ENCODE results near the gene KCNAB3. TPM values are rescaled to one million over a fixed set of nuclear protein-coding genes. Genes with fewer than 3 reads are reported as not detected.

KCNAB3 gene
- total RNA-seq, 1 donor, result under 0.01 TPM

DNA sequence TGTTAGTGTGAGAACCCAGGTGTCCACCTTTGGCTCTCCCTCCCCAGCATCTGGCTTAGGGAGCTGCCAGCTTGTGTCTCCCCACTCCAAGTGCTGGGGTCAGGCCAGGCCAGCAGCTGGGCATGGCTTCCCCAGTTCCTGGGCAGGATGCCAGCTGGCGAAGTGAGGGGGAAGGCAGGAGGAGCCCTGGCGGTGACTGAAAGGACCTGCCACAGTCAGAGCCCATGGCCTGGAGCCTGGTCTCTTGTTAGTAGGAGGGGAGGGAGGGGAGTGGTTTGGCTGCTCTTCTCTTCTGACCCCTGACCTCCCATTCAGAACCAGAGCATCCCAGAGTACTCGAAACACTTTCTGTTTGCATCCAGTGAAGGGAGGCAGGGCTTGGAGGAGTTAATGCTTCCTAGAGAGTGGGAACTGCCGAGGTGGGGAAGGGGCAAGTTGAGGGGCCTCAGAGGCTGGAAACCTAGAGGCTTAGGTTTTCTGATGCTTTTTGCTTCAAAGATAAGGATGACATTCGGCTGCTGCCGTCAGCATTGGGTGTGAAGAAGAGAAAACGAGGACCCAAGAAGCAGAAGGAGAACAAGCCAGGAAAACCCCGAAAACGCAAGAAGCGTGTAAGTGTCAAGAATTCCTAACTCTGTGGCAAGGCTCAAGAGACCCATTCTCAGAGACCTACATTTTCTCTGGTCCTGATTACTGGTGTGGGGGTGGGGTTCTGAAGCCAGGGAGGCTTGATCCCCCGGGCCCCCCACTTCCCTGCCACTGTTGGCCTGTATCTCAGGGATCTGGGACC is 40.3 kb downstream of the KCNAB3 start:
- Histone ChIP-seq H3K27ac (ENCODE audit: low read depth, low read length) (peak overlapping the region; percentile 79), H2AFZ (ENCODE audit: low read length) (no peak overlapping the region), H3K4me3 (ENCODE audit: insufficient read depth, low read length) (peak overlapping the region; percentile 39), H3K27me3 (ENCODE audit: insufficient read depth, low read length) (no peaks in the 10 kb centered on the region), H4K20me1 (ENCODE audit: insufficient read depth, low read length) (peaks cover 20% of the 10 kb centered on the region), H3K36me3 (ENCODE audit: insufficient read depth, low read length) (peaks cover 45% of the 10 kb centered on the region), H3K4me2 (ENCODE audit: insufficient read depth, low read length) (peak overlapping the region; percentile 97), H3K9me3 (ENCODE audit: low read depth, low read length) (no peaks in the 10 kb centered on the region), H3K79me2 (ENCODE audit: insufficient read depth, low read length) (peaks cover 36% of the 10 kb centered on the region), H3K4me1 (ENCODE audit: insufficient read depth, low read length) (peaks cover 38% of the 10 kb centered on the region)
- DNase-seq (ENCODE audit: insufficient read length, low spot score, missing footprints), result peak; percentile 98
- TF ChIP-seq, protein P1, sequence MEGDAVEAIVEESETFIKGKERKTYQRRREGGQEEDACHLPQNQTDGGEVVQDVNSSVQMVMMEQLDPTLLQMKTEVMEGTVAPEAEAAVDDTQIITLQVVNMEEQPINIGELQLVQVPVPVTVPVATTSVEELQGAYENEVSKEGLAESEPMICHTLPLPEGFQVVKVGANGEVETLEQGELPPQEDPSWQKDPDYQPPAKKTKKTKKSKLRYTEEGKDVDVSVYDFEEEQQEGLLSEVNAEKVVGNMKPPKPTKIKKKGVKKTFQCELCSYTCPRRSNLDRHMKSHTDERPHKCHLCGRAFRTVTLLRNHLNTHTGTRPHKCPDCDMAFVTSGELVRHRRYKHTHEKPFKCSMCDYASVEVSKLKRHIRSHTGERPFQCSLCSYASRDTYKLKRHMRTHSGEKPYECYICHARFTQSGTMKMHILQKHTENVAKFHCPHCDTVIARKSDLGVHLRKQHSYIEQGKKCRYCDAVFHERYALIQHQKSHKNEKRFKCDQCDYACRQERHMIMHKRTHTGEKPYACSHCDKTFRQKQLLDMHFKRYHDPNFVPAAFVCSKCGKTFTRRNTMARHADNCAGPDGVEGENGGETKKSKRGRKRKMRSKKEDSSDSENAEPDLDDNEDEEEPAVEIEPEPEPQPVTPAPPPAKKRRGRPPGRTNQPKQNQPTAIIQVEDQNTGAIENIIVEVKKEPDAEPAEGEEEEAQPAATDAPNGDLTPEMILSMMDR (IDR thresholded peaks at IDR 0.05; ENCODE audit: extremely low read depth, low read depth, low read length), result peak; percentile 50

DNA sequence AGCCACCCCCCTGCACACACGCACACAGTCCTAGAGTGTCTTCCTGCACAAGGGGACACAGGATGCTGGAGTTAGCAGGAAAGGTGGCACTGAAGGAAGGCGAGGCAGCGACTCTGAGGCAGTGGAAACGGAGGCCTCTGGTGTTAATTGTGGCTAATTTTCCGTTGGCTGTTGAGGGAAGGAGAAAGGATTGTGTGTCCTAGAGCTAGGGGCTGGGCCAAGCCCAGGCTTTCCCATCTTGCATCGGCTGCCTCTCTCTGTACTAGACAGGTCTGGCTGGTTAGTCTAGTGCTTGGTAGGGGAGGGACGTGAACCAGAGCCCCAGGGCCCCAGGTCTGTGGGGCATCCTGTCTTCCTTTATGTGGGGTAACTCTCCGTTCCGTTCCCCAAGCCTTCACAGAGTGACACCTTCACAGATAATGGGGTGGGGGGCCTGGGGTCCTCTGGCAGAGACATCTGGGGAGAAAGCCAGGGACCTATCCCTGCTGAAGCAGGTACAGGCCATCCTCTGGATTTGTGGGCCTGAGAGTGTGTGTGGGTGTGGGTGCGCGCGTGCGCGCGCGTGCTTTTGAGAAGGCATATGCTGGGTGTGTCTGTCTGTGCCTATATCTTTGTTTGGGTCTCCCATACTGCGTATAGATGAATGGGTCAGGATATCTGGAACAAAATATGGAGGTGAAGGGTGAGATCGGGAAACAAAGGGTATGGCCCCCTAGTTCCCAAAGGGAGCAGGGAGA is 41.3 kb downstream of the KCNAB3 start, which contains the start of gene CHD3:
TSS of gene CHD3 (plus strand) at position 606 of the 737 bp plus-strand sequence. CDS start 212 bp downstream, outside the sequence.
- TF ChIP-seq, protein P1 (IDR thresholded peaks at IDR 0.05; ENCODE audit: extremely low read depth, low read depth, low read length), result no peak
- no peaks in the 10 kb centered on the region for H3K27me3 ChIP-seq (ENCODE audit: insufficient read depth, low read length)
- no peaks in the 10 kb centered on the region for H3K9me3 ChIP-seq (ENCODE audit: low read depth, low read length)
- peaks cover 36% of the 10 kb centered on the region for H3K79me2 ChIP-seq (ENCODE audit: insufficient read depth, low read length)
- peaks cover 35% of the 10 kb centered on the region for H3K36me3 ChIP-seq (ENCODE audit: insufficient read depth, low read length)
- peak within 1 kb of the TSS; percentile 79 for H3K27ac ChIP-seq (ENCODE audit: low read depth, low read length)
- H2AFZ ChIP-seq (ENCODE audit: low read length), result peak within 1 kb of the TSS; percentile 85
- H3K4me1 ChIP-seq (ENCODE audit: insufficient read depth, low read length), result peaks cover 44% of the 10 kb centered on the region
- peak within 1 kb of the TSS; percentile 95 for H3K4me3 ChIP-seq (ENCODE audit: insufficient read depth, low read length)
- peaks cover 20% of the 10 kb centered on the region for H4K20me1 ChIP-seq (ENCODE audit: insufficient read depth, low read length)
- no peak for DNase-seq (ENCODE audit: insufficient read length, low spot score, missing footprints)
- peak within 1 kb of the TSS; percentile 97 for H3K4me2 ChIP-seq (ENCODE audit: insufficient read depth, low read length)

DNA sequence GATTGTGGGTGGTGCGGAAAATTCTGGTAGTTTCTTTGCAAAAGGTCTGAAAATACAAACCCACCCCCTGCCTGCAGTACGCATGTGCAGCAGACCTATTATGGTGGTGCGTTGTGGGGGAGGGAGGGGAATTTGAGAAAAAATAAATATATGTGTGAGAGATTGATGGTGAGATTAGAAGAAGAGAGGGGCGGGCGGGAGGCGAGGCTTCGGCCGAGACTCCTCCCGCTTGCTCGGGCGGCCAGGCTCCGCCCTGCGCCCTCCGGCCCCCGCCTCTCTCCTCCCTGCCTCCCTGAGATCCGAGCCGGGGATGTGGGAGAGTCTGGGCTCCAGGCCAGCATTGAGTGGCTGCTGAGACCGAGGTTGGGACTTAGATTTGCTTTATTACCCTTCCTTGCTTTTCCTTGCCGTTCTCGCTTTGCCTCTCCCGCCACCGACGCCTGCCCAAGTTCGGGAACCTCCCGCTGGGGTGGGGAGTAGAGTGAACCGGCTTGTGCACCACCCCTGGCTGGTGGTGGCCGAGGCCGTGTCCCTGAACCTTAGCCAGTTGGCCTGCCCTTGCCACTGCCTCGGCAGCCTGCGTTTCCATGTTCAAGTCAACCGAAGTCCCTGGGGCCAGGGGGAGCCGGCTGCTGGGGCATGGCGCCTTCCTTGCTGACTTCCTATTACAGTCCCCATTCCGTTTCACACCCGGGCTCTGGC is 42.0 kb downstream of the KCNAB3 start:
- Histone ChIP-seq H3K4me1 (ENCODE audit: insufficient read depth, low read length) (peaks cover 44% of the 10 kb centered on the region), H3K27me3 (ENCODE audit: insufficient read depth, low read length) (no peaks in the 10 kb centered on the region), H3K79me2 (ENCODE audit: insufficient read depth, low read length) (peaks cover 36% of the 10 kb centered on the region), H3K27ac (ENCODE audit: low read depth, low read length) (peak overlapping the region; percentile 79), H4K20me1 (ENCODE audit: insufficient read depth, low read length) (peaks cover 20% of the 10 kb centered on the region), H3K4me2 (ENCODE audit: insufficient read depth, low read length) (peak overlapping the region; percentile 97), H3K9me3 (ENCODE audit: low read depth, low read length) (no peaks in the 10 kb centered on the region), H2AFZ (ENCODE audit: low read length) (peak overlapping the region; percentile 85), H3K4me3 (ENCODE audit: insufficient read depth, low read length) (peak overlapping the region; percentile 95), H3K36me3 (ENCODE audit: insufficient read depth, low read length) (peaks cover 29% of the 10 kb centered on the region)
- peak; percentile 99 for DNase-seq (ENCODE audit: insufficient read length, low spot score, missing footprints)
- TF ChIP-seq, protein P1 (IDR thresholded peaks at IDR 0.05; ENCODE audit: extremely low read depth, low read depth, low read length), result no peak
